Measurements from ENCODE around the gene SERHL2. TPM values are rescaled to one million over a fixed set of nuclear protein-coding genes. Genes with fewer than 3 reads are reported as not detected.
"Not testable (repeated sequence)": the region's sequence is repeated elsewhere in the genome, so short reads cannot be mapped to it uniquely, and the experiment has no call there.

SERHL2 gene
- total RNA-seq, 1 experiment from 2014 or later = not detected

DNA sequence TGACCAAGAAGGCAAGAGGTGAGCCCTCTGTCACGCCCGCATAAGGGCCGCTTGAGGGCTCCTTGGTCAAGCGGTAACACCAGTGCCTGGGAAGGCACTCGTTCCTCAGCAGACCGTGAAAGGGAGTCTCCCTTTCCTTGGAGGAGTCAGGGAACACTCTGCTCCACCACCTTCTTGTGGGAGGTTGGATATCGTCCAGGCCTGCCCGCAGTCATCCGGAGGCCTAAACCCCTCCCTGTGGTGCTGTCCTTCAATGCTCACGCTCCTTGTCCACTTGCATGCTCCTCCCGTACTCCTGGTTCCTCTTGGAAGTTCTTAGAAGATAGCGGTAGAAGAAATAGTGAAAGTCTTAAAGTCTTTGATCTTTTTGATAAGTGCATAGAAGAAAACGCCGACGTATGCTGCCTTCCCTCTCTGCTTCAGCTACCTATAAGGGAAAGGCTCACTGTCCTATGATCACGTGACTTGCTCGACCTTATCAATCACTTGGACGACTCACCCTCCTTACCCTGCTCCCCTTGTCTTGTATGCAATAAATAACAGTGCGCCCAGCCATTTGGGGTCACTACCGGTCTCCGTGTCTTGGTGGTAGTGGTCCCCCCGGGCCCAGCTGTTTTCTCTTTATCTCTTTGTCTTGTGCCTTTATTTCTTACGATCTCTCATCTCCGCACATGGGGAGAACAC lies 22.2 kb upstream of the SERHL2 start:
- in situ Hi-C loops (cut with HindIII; ENCODE audit: low sequenced_read_pairs); DNase-seq (ENCODE audit: low spot score): not testable (repeated sequence)

DNA sequence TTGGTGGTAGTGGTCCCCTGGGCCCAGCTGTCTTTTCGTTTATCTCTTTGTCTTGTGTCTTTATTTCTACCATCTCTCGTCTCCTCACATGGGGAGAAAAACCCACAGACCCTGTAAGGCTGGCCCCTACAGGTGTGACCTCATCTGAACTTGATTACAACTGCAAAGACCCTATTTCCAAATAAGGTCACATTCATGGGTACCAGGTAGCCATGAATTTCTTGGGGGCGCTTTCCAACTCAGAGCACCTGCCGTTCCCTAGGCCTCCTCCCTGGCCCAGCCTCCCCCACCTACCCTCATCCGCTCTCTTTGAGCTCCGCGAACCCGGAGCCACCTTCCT lies 20.1 kb upstream of the SERHL2 start:
- in situ Hi-C loops (cut with HindIII; ENCODE audit: low sequenced_read_pairs) = no loop called here
- no peak for DNase-seq (ENCODE audit: low spot score)

DNA sequence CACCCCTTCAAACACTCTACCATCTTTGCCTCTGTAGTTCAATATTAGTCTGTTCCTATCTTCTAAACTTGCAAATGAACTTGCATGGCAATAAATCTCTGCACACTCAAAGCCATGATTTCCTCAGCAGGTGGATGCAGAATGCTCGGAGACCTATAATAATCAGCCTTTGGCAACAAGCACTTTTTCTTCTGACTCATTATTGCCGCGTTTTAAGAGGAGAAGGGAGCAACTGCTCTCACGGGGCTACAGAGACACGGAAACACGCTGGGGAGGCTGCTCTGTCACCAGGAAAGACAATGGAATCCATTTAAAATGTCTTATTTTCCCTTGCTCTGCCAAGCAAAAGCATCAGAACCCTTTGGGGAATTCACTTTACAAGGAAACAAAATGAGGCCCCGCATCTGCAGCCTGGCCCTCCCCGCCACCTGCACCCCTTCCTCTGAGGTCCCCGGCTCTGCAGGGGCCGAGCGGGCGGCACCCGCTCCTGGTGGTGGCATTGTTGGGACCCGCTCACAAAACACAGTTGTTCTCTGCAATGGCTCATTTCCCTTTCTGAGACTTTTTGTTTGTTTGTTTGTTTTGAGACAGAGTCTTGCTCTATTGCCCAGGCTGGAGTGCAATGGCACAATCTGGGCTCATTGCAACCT lies 18.5 kb upstream of the SERHL2 start:
- in situ Hi-C loops (cut with HindIII; ENCODE audit: low sequenced_read_pairs); DNase-seq (ENCODE audit: low spot score): not testable (repeated sequence)

- in situ Hi-C loops (cut with HindIII; ENCODE audit: low sequenced_read_pairs) = no loop called here
- DNase-seq (ENCODE audit: low spot score) = no peak
Measured at GRCh38 chr22:42536166-42536565, 17.6 kb upstream of the SERHL2 start.

GRCh38 chr22:42536634-42537033 lies 17.1 kb upstream of the SERHL2 start:
- in situ Hi-C loops (cut with HindIII; ENCODE audit: low sequenced_read_pairs); DNase-seq (ENCODE audit: low spot score): not testable (repeated sequence)

DNA sequence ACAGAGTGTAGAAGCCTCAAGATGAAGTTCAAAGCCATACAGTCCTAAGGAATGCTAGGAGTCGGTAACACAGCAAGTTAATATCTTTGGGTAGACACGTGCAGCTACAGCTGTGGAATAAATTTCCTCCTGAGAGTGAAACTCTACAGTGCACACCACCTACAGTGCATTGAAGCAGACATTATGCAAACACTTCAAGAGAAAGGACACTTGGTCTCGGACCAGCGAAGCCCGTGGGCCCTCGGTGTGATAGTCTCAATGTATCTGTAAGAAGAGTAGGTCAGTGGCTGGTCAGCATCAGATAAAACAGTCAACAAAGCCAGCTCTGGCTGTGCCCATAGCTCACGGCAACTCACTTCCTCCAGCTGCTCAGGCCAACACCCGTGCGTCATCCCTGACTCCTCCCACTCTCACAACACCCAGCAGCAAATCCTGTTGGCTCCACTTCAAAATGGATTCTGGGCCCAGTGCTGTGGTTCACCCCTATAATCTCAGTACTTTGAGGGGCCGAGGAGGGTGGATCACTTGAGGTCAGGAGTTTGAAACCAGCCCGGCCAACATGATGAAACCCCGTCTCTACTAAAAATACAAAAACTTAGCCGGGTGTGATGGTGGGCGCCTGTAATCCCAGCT lies 16.4 kb upstream of the SERHL2 start:
- in situ Hi-C loops (cut with HindIII; ENCODE audit: low sequenced_read_pairs); DNase-seq (ENCODE audit: low spot score): not testable (repeated sequence)

DNA sequence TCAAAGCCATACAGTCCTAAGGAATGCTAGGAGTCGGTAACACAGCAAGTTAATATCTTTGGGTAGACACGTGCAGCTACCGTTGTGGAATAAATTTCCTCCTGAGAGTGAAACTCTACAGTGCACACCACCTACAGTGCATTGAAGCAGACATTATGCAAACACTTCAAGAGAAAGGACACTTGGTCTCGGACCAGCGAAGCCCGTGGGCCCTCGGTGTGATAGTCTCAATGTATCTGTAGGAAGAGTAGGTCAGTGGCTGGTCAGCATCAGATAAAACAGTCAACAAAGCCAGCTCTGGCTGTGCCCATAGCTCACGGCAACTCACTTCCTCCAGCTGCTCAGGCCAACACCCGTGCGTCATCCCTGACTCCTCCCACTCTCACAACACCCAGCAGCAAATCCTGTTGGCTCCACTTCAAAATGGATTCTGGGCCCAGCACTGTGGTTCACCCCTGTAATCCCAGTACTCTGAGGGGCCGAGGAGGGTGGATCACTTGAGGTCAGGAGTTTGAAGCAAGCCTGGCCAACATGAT lies 14.5 kb upstream of the SERHL2 start:
- in situ Hi-C loops (cut with HindIII; ENCODE audit: low sequenced_read_pairs) = not testable (repeated sequence)

DNA sequence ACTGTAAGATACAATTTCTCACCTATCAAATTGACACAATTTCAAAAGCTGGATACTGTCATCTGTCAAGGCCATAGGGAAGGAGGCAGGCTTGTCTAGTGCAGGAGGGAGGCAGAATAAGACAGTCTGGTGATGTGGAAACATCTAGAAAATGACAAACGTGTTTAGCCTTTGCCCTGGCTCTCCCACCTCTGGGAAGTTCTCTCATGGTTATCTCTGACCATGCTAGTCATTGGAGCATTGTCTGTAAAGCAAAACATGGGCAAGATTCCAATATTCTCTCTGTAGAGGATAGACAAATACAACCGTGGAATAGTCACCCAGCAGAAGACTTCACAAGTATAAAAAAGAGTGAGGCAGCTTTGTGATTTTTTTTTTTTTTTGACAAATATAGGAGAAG lies 9.1 kb upstream of the SERHL2 start:
- DNase-seq (ENCODE audit: low spot score) = no peak
- in situ Hi-C loops (cut with HindIII; ENCODE audit: low sequenced_read_pairs) = no loop called here

More for the DNA sequence above, 14.5 kb upstream of the SERHL2 start:
- DNase-seq (ENCODE audit: low spot score) = not testable (repeated sequence)

DNA sequence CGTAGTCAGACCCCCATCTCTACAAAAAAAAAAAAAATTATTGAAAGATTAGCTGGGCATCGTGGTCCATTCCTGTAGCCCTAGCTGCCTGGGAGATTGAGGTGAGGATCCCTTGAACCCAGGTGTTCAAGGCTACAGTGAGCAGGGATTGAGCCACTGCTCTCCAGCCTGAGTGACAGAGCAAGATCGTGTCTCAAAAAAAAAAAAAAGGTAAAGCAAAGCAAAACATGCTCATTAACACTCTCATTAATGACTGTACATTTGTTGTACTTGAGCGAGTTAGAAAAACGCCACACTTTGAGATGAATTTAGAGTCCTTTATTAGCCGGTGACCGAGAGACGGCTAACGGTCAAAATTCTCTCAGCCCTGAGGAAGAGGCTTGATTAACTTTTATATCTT lies 6.2 kb upstream of the SERHL2 start:
- no peak for DNase-seq (ENCODE audit: low spot score)
- in situ Hi-C loops (cut with HindIII; ENCODE audit: low sequenced_read_pairs) = no loop called here

- in situ Hi-C loops (cut with HindIII; ENCODE audit: low sequenced_read_pairs); DNase-seq (ENCODE audit: low spot score): not testable (repeated sequence)
Measured at GRCh38 chr22:42548126-42548525, 5.6 kb upstream of the SERHL2 start.

- no peak for DNase-seq (ENCODE audit: low spot score)
- in situ Hi-C loops (cut with HindIII; ENCODE audit: low sequenced_read_pairs) = no loop called here
Measured at GRCh38 chr22:42548597-42549330, 5.0 kb upstream of the SERHL2 start.

GRCh38 chr22:42549331-42550060 lies 4.3 kb upstream of the SERHL2 start:
- no peak for DNase-seq (ENCODE audit: low spot score)
- in situ Hi-C loops (cut with HindIII; ENCODE audit: low sequenced_read_pairs) = no loop called here

DNA sequence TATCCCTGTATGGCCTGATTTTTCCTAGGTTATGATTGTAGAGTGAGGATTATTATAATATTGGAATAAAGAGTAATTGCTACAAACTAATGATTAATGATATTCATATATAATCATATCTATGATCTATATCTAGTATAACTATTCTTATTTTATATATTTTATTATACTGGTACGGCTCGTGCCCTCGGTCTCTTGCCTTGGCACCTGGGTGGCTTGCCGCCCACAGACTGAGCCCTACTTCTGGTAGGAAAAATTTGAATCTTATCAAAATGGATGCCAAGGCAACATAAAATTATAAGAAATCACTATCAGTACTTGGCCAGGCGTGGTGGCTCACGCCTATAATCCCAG lies 1.5 kb upstream of the SERHL2 start:
- DNase-seq (ENCODE audit: low spot score); in situ Hi-C loops (cut with HindIII; ENCODE audit: low sequenced_read_pairs): not testable (repeated sequence)

GRCh38 chr22:42560381-42560780 lies 6.6 kb downstream of the SERHL2 start:
- DNase-seq (ENCODE audit: low spot score) = no peak
- in situ Hi-C loops (cut with HindIII; ENCODE audit: low sequenced_read_pairs) = no loop called here

DNA sequence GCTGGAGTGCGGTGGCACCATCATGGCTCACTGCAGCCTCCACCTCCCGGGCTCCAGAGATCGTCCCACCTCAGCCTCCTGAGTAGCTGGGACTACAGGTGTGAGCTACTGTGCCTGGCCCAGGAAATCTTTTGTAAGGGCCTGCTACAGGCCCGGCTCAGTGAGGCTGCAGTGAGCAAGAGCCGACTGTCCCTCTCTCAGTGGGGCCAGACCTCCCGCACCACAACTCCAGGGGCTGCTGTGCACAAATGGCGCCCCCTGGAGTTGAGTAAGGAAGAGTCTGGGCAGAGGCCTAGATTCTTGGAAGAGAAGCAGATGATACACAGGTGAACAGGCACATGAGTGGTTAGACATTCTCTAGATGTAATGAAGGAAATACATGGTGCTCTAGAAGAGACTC lies 7.0 kb downstream of the SERHL2 start:
- no peak for DNase-seq (ENCODE audit: low spot score)
- in situ Hi-C loops (cut with HindIII; ENCODE audit: low sequenced_read_pairs) = no loop called here

- in situ Hi-C loops (cut with HindIII; ENCODE audit: low sequenced_read_pairs) = no loop called here
- no peak for DNase-seq (ENCODE audit: low spot score)
Measured at GRCh38 chr22:42561856-42562255, 8.1 kb downstream of the SERHL2 start.

GRCh38 chr22:42562279-42562678 lies 8.5 kb downstream of the SERHL2 start:
- DNase-seq (ENCODE audit: low spot score) = no peak
- in situ Hi-C loops (cut with HindIII; ENCODE audit: low sequenced_read_pairs) = no loop called here

- DNase-seq (ENCODE audit: low spot score) = no peak
- in situ Hi-C loops (cut with HindIII; ENCODE audit: low sequenced_read_pairs) = no loop called here
Measured at GRCh38 chr22:42562684-42563083, 8.9 kb downstream of the SERHL2 start.

GRCh38 chr22:42563943-42564342 lies 10.2 kb downstream of the SERHL2 start:
- DNase-seq (ENCODE audit: low spot score); in situ Hi-C loops (cut with HindIII; ENCODE audit: low sequenced_read_pairs): not testable (repeated sequence)
